ENCODE data around the gene DAAM2.

GRCh38 chr6:39830444-39830843 lies 38.3 kb downstream of the DAAM2 start:
- TF ChIP-seq POLR2A (IDR thresholded peaks at IDR 0.05; ENCODE audit: low read depth, low read length) = no peak
- TF ChIP-seq CTCF (IDR thresholded peaks at IDR 0.05; ENCODE audit: extremely low read depth in 1 of 2, insufficient read depth in 1 of 2, low read depth in 1 of 2, low read length in 2 of 2) = no peak
- TF ChIP-seq POLR2AphosphoS5 (IDR thresholded peaks at IDR 0.05; ENCODE audit: insufficient read depth, low read depth, low read length) = no peak
